Heart left ventricle (tissue), 16 donors: ENCODE measurements around the gene PAQR4. TPM values are rescaled to one million over a fixed set of nuclear protein-coding genes. Genes with fewer than 3 reads are reported as not detected.
A peak's percentile ranks its signal among the peaks of the same experiment; 100 is the strongest.
"Not testable (repeated sequence)": the region's sequence is repeated elsewhere in the genome, so short reads cannot be mapped to it uniquely, and the experiment has no call there.

ENCODE experiments used
- ATAC-seq, 4 donors: fragments of 200-7000 bp; cut with Tn5 transposase; one replicate each; pipeline ENCODE4 v1.9.1; 2020 to 2022; ENCODE audit warnings: moderate library complexity in 4 of 4, mild to moderate bottlenecking in 3 of 4, moderate number of reproducible peaks in 1 of 4
- DNase-seq, 5 donors: peaks; one replicate each; pipeline ENCODE4 v3.0.0-alpha.2; 2020
- H3K27ac ChIP-seq, 12 donors: fragments of 200-600 bp; sonication (generic) in 4 of 12; one replicate each; pipeline versions ENCODE4 v1.5.0 to v1.8.0; 2016 to 2022; ENCODE audit warnings: mild to moderate bottlenecking in 2 of 12
- H3K27me3 ChIP-seq, 9 donors: fragments of 200-600 bp; sonication (generic) in 2 of 9; one replicate each; pipeline versions ENCODE4 v1.5.1 to v1.8.0; 2016 to 2022; ENCODE audit warnings: mild to moderate bottlenecking in 3 of 9
- H3K36me3 ChIP-seq, 9 donors: fragments of 200-600 bp; sonication (generic) in 2 of 9; one replicate each; pipeline versions ENCODE4 v1.5.0 to v1.8.0; 2018 to 2022; ENCODE audit warnings: mild to moderate bottlenecking in 2 of 9
- H3K4me1 ChIP-seq, 12 donors: fragments of 200-600 bp; sonication (generic) in 4 of 12; one replicate each; pipeline versions ENCODE4 v1.5.0 to v1.8.0; 2016 to 2022; ENCODE audit warnings: mild to moderate bottlenecking in 3 of 12
- H3K4me3 ChIP-seq, 12 donors: fragments of 200-600 bp; sonication (generic) in 4 of 12; one replicate each; pipeline versions ENCODE4 v1.5.0 to v1.8.0; 2017 to 2022; ENCODE audit warnings: mild to moderate bottlenecking in 9 of 12, moderate library complexity in 4 of 12
- H3K9me3 ChIP-seq, 12 donors: fragments of 200-600 bp; sonication (generic) in 4 of 12; one replicate each; pipeline versions ENCODE4 v1.5.0 to v1.8.0; 2016 to 2022; ENCODE audit warnings: mild to moderate bottlenecking in 1 of 12
- POLR2A ChIP-seq, 2 donors: fragments of 450-650 bp; IDR thresholded peaks; one replicate each; pipeline ENCODE4 v1.6.1; 2017; ENCODE audit warnings: antibody characterized with exemption in 2 of 2, mild to moderate bottlenecking in 2 of 2, moderate library complexity in 2 of 2
- WGBS, 4 donors: extraction: QIAGEN DNeasy Blood & Tissue Kit in 2 of 4; methylation state at CpG; one replicate each; pipeline versions ENCODE4 v1.1.5 to v1.1.7; 2013 to 2018; 5-methylcytosine and 5-hydroxymethylcytosine counted together
- intact Hi-C, 10 donors: fragments of 100-400 bp; cut with DNase I; formaldehyde crosslinking; loops; one replicate each; pipeline versions ENCODE4 v1.11.1 to v1.14.2; 2022
- polyA plus RNA-seq, 2 donors: library from polyadenylated mRNA; stranded (reverse); fragments of 200-250 nt; gene quantifications; one replicate each; pipeline ENCODE4 v1.2.3, GENCODE V29; 2013
- total RNA-seq, 9 donors: library from RNA; depleted of rRNA in 2 of 9; stranded (reverse); fragments of >200 nt in 2 of 9; fragmentation: NEBNext Ultra II Directional in 3 of 9; extraction: Animal tissue kit (Norgen Biotek cat#: 25700) in 3 of 9; gene quantifications; one replicate each; pipeline versions ENCODE4 v1.1.0 to v1.2.4, GENCODE V29; 2016 to 2023
- TF ChIP-seq, protein P1 (sequence below), 12 donors: fragments of 200-600 bp; sonication (generic) in 4 of 12; IDR thresholded peaks; one replicate each; pipeline versions ENCODE4 v1.5.0 to v1.8.0; 2018 to 2022; ENCODE audit warnings: antibody characterized with exemption in 12 of 12, mild to moderate bottlenecking in 5 of 12
- donor health status: ischemic (EF 13 %, LVEDD 7.1; RV severe dilation, severe dysfunction).
- donor health status: healthy with polysubstance abuse.
- donor health status: DM: no; HTN: yes; CAD: no.
- donor health status: DM: no; HTN: no; CAD: no.
- donor health status: ischemic (EF 25% LVEDD 6.9; RV normal size, moderate dysfunction).
- donor health status: ischemic (EF 25% LVEDD 5.7; RV mildly dilated, moderate dysfunction).
- donor health status: healthy.
- donor health status: DM: yes; HTN: yes; CAD: no.
- donor health status: ischemic (EF 35%, LVEDD 5.7; RV mildly dilated, moderate dysfunction).
- donor health status: nonischemic (EF 11% LVEDD 7.7; RV severe dilation, severe dysfunction).
- donor health status: DM: yes; HTN: yes; CAD: no.
- donor health status: PGD.
- donor health status: ischemic (EF 29% LVEDD 5.4; RV normal size, mild dysfunction).
- donor health status: nonischemic (EF 23%, LVEDD 6.1; RV moderate dilation, normal function).

Gene PAQR4
- total and polyA plus RNA-seq, 11 donors = 6.9 to 16.3 (median 9.0) TPM

DNA sequence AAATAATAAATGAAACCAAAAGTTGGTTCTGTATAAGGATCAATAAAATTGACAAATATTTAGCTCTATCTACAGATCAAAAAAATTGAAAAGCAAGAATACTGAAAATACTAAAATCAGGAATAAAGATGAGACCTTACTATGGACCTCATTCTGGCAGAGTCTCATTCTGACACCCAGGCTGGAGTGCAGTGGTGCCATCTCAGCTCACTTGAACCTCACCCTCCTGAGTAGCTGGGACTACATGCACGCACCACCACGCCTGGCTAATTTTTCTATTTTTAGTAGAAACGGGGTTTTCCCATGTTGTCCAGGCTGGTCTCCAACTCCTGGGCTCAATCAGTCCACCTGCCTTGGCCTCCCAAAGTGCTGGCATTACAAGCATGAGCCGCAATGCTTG lies 27.1 kb upstream of the PAQR4 start:
- H3K9me3 ChIP-seq = no peaks in the 10 kb centered on the region
- intact Hi-C loops = no loop called here
- H3K4me3 ChIP-seq = no peak overlapping the region
- 70 to 79% (median 73%) methylated on average over 4 of the region's 4 CpGs for WGBS, 4 donors
- TF ChIP-seq POLR2A (IDR thresholded peaks at IDR 0.05) = no peak
- TF ChIP-seq, protein P1, sequence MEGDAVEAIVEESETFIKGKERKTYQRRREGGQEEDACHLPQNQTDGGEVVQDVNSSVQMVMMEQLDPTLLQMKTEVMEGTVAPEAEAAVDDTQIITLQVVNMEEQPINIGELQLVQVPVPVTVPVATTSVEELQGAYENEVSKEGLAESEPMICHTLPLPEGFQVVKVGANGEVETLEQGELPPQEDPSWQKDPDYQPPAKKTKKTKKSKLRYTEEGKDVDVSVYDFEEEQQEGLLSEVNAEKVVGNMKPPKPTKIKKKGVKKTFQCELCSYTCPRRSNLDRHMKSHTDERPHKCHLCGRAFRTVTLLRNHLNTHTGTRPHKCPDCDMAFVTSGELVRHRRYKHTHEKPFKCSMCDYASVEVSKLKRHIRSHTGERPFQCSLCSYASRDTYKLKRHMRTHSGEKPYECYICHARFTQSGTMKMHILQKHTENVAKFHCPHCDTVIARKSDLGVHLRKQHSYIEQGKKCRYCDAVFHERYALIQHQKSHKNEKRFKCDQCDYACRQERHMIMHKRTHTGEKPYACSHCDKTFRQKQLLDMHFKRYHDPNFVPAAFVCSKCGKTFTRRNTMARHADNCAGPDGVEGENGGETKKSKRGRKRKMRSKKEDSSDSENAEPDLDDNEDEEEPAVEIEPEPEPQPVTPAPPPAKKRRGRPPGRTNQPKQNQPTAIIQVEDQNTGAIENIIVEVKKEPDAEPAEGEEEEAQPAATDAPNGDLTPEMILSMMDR (IDR thresholded peaks at IDR 0.05) = no peak
- DNase-seq (no peak), ATAC-seq (no peak)
- H3K27ac ChIP-seq = no peak overlapping the region
- no peaks in the 10 kb centered on the region for H3K4me1 ChIP-seq
- H3K27me3 ChIP-seq = no peaks in the 10 kb centered on the region
- H3K36me3 ChIP-seq = peaks cover 0 to 91% (median 72%) of the 10 kb centered on the region in 9 donors

DNA sequence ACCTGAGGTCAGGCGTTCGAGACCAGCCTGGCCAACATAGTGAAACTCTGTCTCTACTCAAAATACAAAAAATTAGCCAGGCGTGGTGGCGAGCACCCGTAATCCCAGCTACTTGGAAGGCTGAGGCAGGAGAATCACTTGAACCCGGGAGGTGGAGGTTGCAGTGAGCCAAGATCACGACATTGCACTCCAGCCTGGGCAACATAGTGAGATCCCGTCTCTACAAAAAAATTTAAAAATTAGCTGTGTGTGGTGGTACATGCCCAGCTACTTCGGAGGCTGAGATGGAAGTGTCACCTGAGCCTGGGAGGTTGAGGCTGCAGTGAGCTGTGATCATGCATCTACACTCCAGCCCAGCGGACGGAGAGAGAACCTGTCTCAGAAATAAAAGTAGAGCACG lies 25.4 kb upstream of the PAQR4 start:
- DNase-seq, intact Hi-C loops, ATAC-seq, H3K27me3 ChIP-seq, H3K9me3 ChIP-seq, H3K27ac ChIP-seq, H3K4me3 ChIP-seq, H3K4me1 ChIP-seq: not testable (repeated sequence)
- WGBS, 4 donors = 75 to 92% (median 88%) methylated on average over 11 to 12 of the region's 12 CpGs
- H3K36me3 ChIP-seq = peaks cover 0 to 79% (median 59%) of the 10 kb centered on the region in 9 donors

DNA sequence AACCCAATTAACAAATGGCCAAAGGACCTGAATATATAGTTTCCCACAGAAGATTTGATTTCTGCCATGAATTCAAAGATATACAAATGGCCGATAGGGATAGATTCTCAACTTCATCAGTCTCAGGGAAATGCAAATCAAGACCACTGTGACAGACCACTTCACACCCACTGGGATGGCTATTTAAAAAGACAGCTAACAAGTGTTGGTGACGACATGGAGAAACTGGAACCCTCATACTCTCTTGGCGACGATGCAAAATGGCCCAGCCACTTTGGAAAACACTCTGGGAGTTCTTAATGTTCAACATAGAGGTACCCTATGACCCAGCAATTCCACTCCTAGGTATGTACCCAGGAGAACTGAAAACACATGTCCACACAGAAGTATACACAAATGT lies 22.5 kb upstream of the PAQR4 start:
- ATAC-seq (no peak), DNase-seq (no peak)
- H3K27ac ChIP-seq = no peak overlapping the region
- H3K9me3 ChIP-seq = no peaks in the 10 kb centered on the region
- intact Hi-C loops = no loop called here
- H3K4me1 ChIP-seq = no peaks in the 10 kb centered on the region
- H3K36me3 ChIP-seq = peaks cover 0 to 62% (median 43%) of the 10 kb centered on the region in 9 donors
- TF ChIP-seq, protein P1 (IDR thresholded peaks at IDR 0.05) = no peak
- TF ChIP-seq POLR2A (IDR thresholded peaks at IDR 0.05) = no peak
- no peaks in the 10 kb centered on the region for H3K27me3 ChIP-seq
- 95 to 98% (median 96%) methylated on average over 4 of the region's 4 CpGs for WGBS, 4 donors
- no peak overlapping the region for H3K4me3 ChIP-seq

DNA sequence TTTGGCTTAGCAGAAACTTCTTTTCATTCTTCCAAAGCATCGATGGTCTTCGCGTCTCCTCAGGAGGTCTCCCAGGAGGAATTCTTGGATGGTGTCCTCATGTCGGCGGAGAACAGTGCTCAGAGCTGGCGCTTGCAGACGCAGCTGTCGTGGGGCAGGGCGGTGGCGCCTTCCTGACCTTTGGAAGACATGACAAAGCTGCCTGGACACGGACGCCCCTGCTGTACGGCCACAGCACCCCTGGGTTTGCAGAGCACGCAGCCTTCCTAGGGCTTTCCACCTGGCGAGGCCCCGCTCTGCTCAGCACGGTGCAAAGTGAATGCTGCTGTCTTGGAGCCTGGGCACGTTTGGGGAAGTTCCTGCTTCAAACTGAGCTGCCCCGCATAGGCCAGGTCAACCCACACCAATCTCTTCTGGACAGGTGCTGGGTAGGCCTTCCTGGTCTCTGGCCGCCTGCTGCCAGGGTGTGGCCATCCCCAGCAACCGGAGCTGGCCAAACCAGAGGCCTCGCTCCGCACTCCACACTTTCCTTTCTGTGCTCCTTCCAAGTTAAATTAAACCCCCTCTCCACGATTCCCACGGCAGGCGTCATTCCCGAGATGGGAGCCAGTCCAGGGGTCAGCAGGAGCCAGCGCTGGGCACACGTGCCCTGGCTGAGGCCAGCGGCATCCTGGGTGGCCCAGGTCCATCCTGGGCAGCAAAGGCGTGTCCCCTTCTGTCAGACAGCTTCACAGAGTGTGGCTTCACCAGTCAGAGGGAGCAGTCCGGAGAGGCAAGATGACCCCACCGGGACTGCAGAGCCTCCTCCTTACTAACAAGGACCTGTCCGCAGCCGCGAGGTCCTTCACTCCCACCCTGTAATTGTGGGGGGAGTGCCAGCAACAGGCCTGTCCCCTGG lies 20.1 kb upstream of the PAQR4 start:
- Histone ChIP-seq H3K27me3 (peaks cover 0 to 5% (median 0%) of the 10 kb centered on the region in 9 donors), H3K36me3 (peaks cover 0 to 38% (median 29%) of the 10 kb centered on the region in 9 donors), H3K27ac (no peak overlapping the region), H3K4me1 (no peaks in the 10 kb centered on the region), H3K9me3 (no peaks in the 10 kb centered on the region), H3K4me3 (no peak overlapping the region)
- peak in 1 of 4 donors; percentile 19 for ATAC-seq
- WGBS, 4 donors = 80 to 89% (median 86%) methylated on average over 35 to 36 of the region's 36 CpGs
- no peak for TF ChIP-seq POLR2A (IDR thresholded peaks at IDR 0.05)
- TF ChIP-seq, protein P1 (IDR thresholded peaks at IDR 0.05) = no peak
- intact Hi-C loops = no loop called here
- DNase-seq = peak in 1 of 5 donors; percentile 51
